HS-27A (cell line): ENCODE measurements around the gene JMY.

Experiments
- DNase-seq: peaks from one replicate; pipeline ENCODE4 v3.0.0-alpha.2; 2012; ENCODE audit warnings: low read depth, missing footprints

JMY gene

DNA sequence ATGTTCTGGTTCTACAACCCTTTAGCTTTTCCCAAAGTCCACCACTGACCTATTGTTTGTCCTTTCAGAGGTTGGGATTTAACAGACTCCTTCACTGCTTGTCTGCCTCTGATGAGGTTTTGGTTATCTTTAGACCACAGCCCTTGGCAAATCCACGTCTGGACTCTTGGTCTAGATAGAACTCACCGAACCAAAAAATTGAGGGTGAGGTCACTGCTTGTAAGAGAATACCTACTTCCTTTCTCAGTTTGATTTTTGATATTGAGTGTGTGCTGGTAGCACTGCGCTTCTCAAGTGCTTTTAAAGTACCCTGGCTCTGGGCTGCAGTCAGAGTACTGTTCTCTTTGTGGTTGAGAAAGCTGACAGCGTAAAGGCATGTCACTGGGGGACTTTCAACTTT, 61.7 kb downstream of the JMY start:
- DNase-seq, result no peak

- no peak for DNase-seq
Measured at GRCh38 chr5:79301046-79301712, 65.2 kb downstream of the JMY start.

GRCh38 chr5:79302454-79302853, 66.5 kb downstream of the JMY start:
- no peak for DNase-seq

DNA sequence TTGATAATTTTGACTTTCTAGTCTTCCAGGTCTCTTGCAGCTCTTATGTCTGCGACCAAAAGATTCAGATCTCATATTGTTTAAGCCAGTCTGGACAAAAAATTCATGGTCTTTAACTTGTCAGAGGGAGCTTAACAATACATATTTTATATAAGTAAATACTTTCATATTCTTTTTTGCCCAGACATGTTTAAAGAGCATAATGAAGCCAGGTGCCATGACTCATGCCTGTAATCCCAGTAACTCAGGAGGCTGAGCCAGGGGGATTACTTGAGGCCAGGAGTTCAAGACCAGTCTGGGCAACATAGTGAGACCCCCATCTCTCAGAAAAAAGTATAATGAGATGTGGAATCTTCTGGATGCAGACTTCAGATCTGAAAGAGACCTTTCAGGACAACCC, 69.8 kb downstream of the JMY start:
- no peak for DNase-seq

- no peak for DNase-seq
Measured at GRCh38 chr5:79318935-79319614, 83.1 kb downstream of the JMY start.

DNA sequence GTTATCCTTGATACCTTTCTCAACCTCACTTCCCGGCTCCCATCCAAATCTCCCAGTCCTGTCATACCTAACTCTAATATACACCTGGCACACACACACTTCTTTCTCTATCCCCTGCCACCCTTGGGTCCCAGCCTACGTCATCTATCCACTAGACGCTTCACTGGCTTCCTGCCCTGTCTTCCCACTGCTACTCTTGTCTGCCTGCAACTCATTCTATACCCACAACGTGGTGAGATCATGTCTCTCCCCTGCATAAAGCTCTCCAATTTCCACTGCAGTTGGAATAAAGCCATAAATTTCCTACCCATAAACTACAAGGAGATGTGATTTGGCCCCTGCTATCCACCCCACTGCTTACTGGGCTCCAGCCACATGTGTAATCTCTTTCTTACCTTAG, 93.5 kb downstream of the JMY start:
- DNase-seq, result no peak

DNA sequence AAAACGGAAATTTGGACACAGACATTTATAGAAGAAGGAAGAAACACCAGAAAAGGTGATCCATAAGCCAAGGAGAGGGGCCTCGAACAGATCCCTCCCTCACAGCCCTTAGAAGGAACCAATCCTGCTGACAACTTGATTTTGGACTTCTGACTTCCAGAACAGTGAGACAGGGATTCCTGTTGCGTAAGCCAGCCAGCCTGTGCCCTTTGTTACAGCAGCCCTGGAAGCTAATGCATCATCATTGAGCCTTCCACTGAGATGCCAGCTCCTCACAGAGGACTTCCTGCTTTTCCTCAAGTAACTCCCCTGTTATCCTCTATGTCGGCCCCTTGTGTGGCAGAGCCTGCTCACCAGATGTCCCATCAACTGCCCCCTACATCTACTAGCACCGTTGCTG, 94.1 kb downstream of the JMY start:
- no peak for DNase-seq

- DNase-seq, result no peak
Measured at GRCh38 chr5:79333852-79334557, 98.1 kb downstream of the JMY start.

- DNase-seq, result no peak
Measured at GRCh38 chr5:79346420-79346824, 110.5 kb downstream of the JMY start.

DNA sequence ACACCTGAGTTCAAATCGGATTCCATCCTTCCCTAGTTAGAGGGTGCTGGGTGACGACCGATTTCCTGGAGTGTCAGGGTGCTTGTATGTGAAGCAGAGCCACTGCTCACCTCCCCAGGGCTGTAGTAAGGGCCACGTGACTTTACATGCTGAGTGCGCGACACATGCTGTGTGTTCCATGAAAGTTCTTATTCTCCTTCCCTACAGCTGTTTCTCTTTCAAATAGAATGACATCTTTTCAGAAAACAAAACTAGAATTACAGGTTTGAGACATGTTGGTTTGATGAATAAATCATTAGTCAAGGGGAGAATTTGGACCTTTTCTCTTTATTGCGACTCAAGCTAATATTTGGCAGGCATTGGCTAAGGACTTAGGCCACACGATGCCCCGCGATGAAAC, 113.1 kb downstream of the JMY start:
- no peak for DNase-seq

- no peak for DNase-seq
Measured at GRCh38 chr5:79349881-79350280, 114.0 kb downstream of the JMY start.

GRCh38 chr5:79357398-79357797, 121.5 kb downstream of the JMY start:
- DNase-seq, result no peak
